DOHH2 (cell line): ENCODE results near the gene PCBD1.

Experiments
- H3F3A ChIP-seq: fragments of 200-600 bp; sonication (generic), shearing (Covaris generic); 2 replicates; pipeline ENCODE4 v1.6.0; 2016; ENCODE audit warnings: antibody characterized with exemption, mild to moderate bottlenecking; ENCODE audit not compliant: control insufficient read depth, insufficient read depth
- H3K27ac ChIP-seq: fragments of 200-600 bp; sonication (generic); 2 replicates; pipeline ENCODE4 v1.5.1; 2014; ENCODE audit warnings: low read depth, mild to moderate bottlenecking, low read length, moderate library complexity
- H3K27me3 ChIP-seq: fragments of 200-600 bp; sonication (generic); 2 replicates; pipeline ENCODE4 v1.6.1; 2014; ENCODE audit warnings: mild to moderate bottlenecking, low read length, mixed read lengths; ENCODE audit not compliant: control insufficient read depth
- H3K36me3 ChIP-seq: fragments of 200-600 bp; sonication (generic); 2 replicates; pipeline ENCODE4 v1.6.1; 2014; ENCODE audit warnings: mild to moderate bottlenecking, low read length, moderate library complexity, mixed read lengths; ENCODE audit not compliant: control insufficient read depth
- H3K4me1 ChIP-seq: fragments of 200-600 bp; sonication (generic); 2 replicates; pipeline ENCODE4 v1.6.1; 2014; ENCODE audit warnings: mild to moderate bottlenecking, low read length, mixed read lengths; ENCODE audit not compliant: control insufficient read depth
- H3K4me2 ChIP-seq: fragments of 200-600 bp; sonication (generic); 2 replicates; pipeline ENCODE4 v1.6.0; 2014; ENCODE audit warnings: mild to moderate bottlenecking, low read length, moderate library complexity
- H3K4me3 ChIP-seq: fragments of 200-600 bp; sonication (generic); 2 replicates; pipeline ENCODE4 v1.5.1; 2014; ENCODE audit warnings: mild to moderate bottlenecking, low read length, mixed read lengths
- H3K79me2 ChIP-seq: fragments of 200-600 bp; sonication (generic); 2 replicates; pipeline ENCODE4 v1.6.1; 2014; ENCODE audit warnings: mild to moderate bottlenecking, low read length, mixed read lengths; ENCODE audit not compliant: control insufficient read depth
- H3K9me2 ChIP-seq: fragments of 200-600 bp; sonication (generic); replicated peaks from 2 replicates; pipeline ENCODE4 v1.6.1; 2014; ENCODE audit warnings: mild to moderate bottlenecking, low read length, mixed read lengths; ENCODE audit not compliant: control insufficient read depth
- H3K9me3 ChIP-seq: fragments of 200-600 bp; sonication (generic); 2 replicates; pipeline ENCODE4 v1.6.1; 2014; ENCODE audit warnings: antibody characterized with exemption, low read length, mixed read lengths; ENCODE audit not compliant: control insufficient read depth, insufficient read depth
- H4K20me1 ChIP-seq: fragments of 200-600 bp; sonication (generic); 2 replicates; pipeline ENCODE4 v1.6.0; 2014; ENCODE audit warnings: low read depth, mild to moderate bottlenecking, antibody characterized with exemption, low read length, moderate library complexity; ENCODE audit not compliant: control insufficient read depth, insufficient read depth
- EZH2phosphoT487 ChIP-seq: fragments of 200-600 bp; sonication (generic); IDR thresholded peaks from 2 replicates; pipeline ENCODE4 v1.6.1; 2017; ENCODE audit warnings: borderline replicate concordance, mild to moderate bottlenecking, antibody characterized with exemption, low read length, moderate library complexity, mixed read lengths
- TF ChIP-seq, protein P1 (sequence below): fragments of 200-600 bp; sonication (generic); IDR thresholded peaks from one replicate; pipeline ENCODE4 v1.5.1; 2014; ENCODE audit warnings: antibody characterized with exemption, mild to moderate bottlenecking, low read depth, low read length; ENCODE audit not compliant: poor library complexity, severe bottlenecking

PCBD1 gene

DNA sequence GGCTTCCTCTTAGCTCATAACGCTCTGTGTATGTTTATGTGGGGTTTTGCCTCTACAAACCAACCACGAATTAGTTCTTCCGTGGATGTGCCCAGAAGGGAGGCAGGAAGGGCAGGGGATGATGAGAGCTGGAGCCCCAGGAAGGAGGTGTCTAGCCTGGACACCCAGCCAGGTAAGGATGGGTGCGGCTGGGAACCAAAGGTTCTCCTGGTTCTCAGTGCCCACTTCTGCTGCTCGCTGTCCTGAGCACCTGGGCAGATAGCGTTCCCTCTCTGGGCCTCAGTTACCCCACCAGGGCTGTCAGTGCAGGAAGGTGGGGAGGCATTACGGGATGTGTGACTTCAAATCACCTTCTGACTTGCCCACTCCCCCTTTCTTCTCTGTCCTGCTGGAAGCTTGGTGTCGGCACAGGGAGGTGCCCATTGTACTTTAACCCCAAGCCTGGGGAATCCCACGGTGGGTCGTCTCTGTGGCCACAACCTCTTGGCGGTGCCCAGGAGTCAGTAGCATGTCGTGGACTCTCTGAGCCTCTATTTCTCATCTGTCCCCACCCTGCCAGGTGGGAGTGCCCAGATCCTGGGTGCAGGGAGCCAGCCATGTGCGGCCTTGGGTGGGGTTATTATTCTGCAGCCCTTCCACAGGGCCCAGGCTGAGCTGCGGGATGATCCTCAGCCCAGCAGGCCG, 18.7 kb upstream of the PCBD1 start:
- Histone ChIP-seq H3K9me3 (no peaks in the 10 kb centered on the region), H3K4me3 (no peak overlapping the region), H3K27ac (no peak overlapping the region), H3F3A (no peaks in the 10 kb centered on the region), H3K36me3 (no peaks in the 10 kb centered on the region), H3K4me1 (no peaks in the 10 kb centered on the region), H4K20me1 (no peaks in the 10 kb centered on the region), H3K9me2 (no peaks in the 10 kb centered on the region), H3K27me3 (no peaks in the 10 kb centered on the region), H3K4me2 (no peak overlapping the region), H3K79me2 (no peaks in the 10 kb centered on the region)
- TF ChIP-seq, protein P1, sequence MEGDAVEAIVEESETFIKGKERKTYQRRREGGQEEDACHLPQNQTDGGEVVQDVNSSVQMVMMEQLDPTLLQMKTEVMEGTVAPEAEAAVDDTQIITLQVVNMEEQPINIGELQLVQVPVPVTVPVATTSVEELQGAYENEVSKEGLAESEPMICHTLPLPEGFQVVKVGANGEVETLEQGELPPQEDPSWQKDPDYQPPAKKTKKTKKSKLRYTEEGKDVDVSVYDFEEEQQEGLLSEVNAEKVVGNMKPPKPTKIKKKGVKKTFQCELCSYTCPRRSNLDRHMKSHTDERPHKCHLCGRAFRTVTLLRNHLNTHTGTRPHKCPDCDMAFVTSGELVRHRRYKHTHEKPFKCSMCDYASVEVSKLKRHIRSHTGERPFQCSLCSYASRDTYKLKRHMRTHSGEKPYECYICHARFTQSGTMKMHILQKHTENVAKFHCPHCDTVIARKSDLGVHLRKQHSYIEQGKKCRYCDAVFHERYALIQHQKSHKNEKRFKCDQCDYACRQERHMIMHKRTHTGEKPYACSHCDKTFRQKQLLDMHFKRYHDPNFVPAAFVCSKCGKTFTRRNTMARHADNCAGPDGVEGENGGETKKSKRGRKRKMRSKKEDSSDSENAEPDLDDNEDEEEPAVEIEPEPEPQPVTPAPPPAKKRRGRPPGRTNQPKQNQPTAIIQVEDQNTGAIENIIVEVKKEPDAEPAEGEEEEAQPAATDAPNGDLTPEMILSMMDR, result no peak
- TF ChIP-seq EZH2phosphoT487, result no peak

GRCh38 chr10:70906031-70906783, 17.8 kb upstream of the PCBD1 start:
- Histone ChIP-seq H3K27me3 (no peaks in the 10 kb centered on the region), H3F3A (no peaks in the 10 kb centered on the region), H3K36me3 (no peaks in the 10 kb centered on the region), H3K4me3 (no peak overlapping the region), H3K4me2 (no peak overlapping the region), H3K4me1 (no peaks in the 10 kb centered on the region), H3K9me2 (no peaks in the 10 kb centered on the region), H4K20me1 (no peaks in the 10 kb centered on the region), H3K9me3 (no peaks in the 10 kb centered on the region), H3K79me2 (no peaks in the 10 kb centered on the region), H3K27ac (no peak overlapping the region)
- no peak for TF ChIP-seq EZH2phosphoT487
- TF ChIP-seq, protein P1, result no peak

GRCh38 chr10:70905071-70906021, 17.0 kb upstream of the PCBD1 start:
- Histone ChIP-seq H3K9me3 (no peaks in the 10 kb centered on the region), H3K27me3 (no peaks in the 10 kb centered on the region), H4K20me1 (no peaks in the 10 kb centered on the region), H3K36me3 (no peaks in the 10 kb centered on the region), H3K4me3 (no peak overlapping the region), H3K9me2 (no peaks in the 10 kb centered on the region), H3K27ac (no peak overlapping the region), H3K79me2 (no peaks in the 10 kb centered on the region), H3F3A (no peaks in the 10 kb centered on the region), H3K4me2 (no peak overlapping the region), H3K4me1 (no peaks in the 10 kb centered on the region)
- TF ChIP-seq, protein P1, result no peak
- TF ChIP-seq EZH2phosphoT487, result no peak
